Muscle of back (tissue), 13 donors: ENCODE measurements around the gene RAB25. TPM values are rescaled to one million over a fixed set of nuclear protein-coding genes. Genes with fewer than 3 reads are reported as not detected.
"Not testable (repeated sequence)": the region's sequence is repeated elsewhere in the genome, so short reads cannot be mapped to it uniquely, and the experiment has no call there.

Experiments
- DNase-seq, 3 donors: peaks; one replicate each; pipeline versions ENCODE4 v3.0.0 to v3.0.0-alpha.2; 2013
- long read RNA-seq, 9 donors: transcript quantifications; one replicate each; lab custom pipeline, GENCODE V29; 2026
- polyA plus RNA-seq, 10 donors: library from polyadenylated mRNA; unstranded; fragments of 120-200 nt; gene quantifications; one replicate each; pipeline ENCODE4 v1.2.1, GENCODE V29; 2013; ENCODE audit not compliant: insufficient read length in 10 of 10

The RAB25 gene
- polyA plus RNA-seq, result 10 to 100 TPM in 2 of 10 donors, under 1 TPM in 6, not detected in 2; 0.26 to 11.7 (median 0.34) TPM
- long read RNA-seq, donor 1, result 0 reads
- long read RNA-seq, donor 2, partial matches to known transcripts, result 0 of 1 reads
- long read RNA-seq, donor 2, other reads (novel, unspliced or antisense), result 0 of 1 reads
- long read RNA-seq, donor 3, result 0 reads
- long read RNA-seq, donor 4, result 0 reads
- long read RNA-seq, donor 5, partial matches to known transcripts, result 0 of 1 reads
- long read RNA-seq, donor 5, other reads (novel, unspliced or antisense), result 0 of 1 reads
- long read RNA-seq, donor 6, result 0 reads
- long read RNA-seq, donor 7, partial matches to known transcripts, result 0 of 1 reads
- long read RNA-seq, donor 7, other reads (novel, unspliced or antisense), result 0 of 1 reads
- long read RNA-seq, donor 8, partial matches to known transcripts, result 0 of 3 reads
- long read RNA-seq, donor 8, other reads (novel, unspliced or antisense), result 0 of 3 reads
- long read RNA-seq, donor 9, result 0 reads

DNA sequence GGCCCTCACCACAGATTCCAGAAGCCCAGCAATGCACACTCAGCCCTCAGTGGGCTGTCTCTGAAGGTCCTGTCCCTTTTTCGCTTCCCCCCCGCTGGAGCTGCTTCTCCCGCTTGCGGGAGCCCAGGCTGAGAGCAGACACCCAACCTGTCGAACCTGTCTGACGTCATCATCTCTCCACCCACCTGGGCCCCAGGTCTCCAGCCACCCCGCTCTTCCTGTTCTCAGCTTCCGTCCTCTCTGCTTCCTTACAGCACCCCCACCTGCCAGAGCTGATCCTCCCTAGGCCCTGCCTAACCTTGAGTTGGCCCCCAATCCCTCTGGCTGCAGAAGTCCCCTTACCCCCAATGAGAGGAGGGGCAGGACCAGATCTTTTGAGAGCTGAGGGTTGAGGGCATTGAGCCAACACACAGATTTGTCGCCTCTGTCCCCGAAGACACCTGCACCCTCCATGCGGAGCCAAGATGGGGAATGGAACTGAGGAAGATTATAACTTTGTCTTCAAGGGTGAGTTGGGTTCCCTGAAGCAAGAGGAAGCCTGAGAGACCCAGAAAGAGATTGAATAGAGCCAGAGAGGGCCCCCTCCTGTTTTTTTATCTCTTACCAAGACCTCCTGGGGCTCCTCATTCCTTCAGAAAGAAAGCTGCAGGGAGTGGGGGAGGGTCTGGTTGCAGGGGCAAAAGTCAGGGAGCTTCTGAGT lies at the start of gene RAB25:
RAB25 (plus strand) TSS at position 224 of the 700 bp plus-strand sequence; CDS start at position 465, 241 bp downstream.
- no peak for DNase-seq

DNA sequence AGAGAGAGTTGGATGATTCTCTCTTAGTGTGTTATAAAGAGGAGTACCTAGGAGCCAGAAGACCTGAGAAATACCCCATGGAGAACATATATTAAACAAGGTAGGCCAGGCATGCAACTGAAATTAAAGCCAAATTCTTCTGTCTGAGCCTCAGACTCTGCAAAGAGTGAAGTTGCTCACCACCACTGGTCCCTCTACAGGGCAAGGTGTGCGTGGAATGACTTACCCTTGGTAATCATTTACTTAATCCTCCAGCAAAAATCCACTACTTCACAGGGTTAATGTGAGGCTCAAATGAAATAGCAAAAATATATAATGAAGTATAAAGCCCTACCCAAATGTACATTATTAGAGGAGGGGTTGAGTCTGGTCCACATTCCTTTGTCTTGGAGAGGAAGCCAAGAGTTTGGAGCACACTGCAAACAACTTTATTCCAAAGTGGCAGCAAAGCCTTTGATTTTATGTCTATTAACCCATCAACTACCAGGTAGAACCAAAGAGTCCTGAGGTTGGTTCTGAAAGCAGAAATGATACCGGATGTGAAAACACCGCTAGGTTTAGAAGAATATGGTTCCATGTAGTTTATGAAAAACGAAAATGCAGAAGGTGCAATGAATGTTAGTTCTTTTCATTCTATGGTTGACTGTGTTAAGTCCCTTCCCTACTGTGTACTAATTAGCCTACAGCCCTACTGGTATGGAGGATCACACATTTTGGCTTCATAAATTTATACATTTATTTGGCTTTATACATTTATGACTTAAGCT lies 48.7 kb upstream of the RAB25 start:
- DNase-seq, result no peak

DNA sequence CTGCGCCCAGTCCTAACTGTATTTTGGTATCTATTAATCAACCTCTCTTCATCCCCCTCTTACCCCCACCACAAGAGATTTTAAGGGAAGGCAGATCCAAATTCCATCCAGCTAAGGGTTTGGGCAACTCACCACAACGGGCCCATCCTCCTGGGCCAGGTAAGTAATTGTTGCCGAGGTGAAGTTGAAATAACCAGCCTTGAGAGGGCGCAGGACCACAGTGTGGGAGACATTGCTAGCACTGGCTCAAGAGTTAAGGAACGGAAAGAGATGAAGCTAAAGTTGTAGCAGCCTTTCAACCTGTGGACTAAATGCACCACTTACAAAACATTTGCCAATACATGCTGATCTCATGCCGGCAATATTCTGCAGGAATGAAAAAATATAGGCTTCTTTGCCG lies 46.1 kb upstream of the RAB25 start:
- DNase-seq, result no peak

DNA sequence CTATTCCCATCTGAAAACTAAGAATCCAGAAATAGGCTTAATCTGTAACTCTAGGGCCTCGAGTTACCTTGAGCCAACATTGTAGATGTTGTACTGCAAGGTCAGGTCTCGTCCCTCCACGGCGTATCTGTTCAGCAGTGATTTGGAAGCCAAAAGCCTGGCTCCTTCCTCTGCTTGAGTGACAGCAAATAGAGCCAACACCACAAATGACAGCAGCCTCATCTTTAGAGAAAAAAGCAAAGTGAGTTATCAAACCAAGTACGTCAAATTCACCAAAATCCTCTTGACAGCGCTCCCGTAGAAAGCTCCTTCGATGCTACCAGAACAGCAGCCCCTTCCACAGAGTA lies 41.0 kb upstream of the RAB25 start:
- no peak for DNase-seq

DNA sequence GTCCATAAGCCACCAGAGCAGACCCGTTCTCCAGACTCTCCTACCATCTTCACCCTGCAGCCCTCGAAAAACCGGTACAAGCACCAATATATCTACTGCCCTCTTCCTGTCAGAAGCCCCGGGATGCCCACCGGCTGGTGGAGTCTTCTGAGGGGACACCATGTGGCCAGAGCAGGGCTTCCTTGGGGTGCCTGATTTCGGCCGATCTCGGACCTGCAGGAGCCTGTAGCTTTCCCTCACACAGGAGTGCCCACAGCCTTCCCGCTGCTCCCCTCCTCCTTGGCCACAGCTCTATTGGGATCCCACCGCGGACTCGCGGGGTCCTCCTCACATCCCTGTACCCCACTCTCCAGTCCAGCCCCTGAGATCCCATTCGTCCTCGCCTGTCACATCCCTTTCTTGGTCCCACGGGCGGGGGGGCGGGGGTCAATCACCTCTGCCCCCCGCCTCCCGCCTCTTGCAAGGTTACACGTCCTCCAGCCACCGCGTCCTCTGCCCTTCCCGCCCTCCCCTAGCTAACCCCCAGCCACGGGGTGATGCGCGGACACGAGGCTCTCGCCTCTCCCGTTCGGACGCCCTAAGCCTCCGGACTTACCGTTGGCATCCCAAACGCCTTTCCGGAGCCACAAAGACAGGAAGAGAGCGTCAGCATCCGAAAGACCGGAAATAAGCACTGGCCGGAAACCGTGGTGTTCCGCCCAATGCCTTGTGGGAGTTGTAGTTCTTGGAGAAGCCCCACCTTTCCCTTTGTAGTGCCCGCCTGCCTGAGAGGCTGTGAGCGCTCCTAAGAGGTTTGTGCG lies 40.5 kb upstream of the RAB25 start, which contains the start of gene SSR2:
SSR2 (minus strand) TSS at position 659 of the 800 bp plus-strand sequence. CDS start 784 bp downstream, outside the sequence.
- DNase-seq, result peak; percentile 92 to 96 (median 93)

DNA sequence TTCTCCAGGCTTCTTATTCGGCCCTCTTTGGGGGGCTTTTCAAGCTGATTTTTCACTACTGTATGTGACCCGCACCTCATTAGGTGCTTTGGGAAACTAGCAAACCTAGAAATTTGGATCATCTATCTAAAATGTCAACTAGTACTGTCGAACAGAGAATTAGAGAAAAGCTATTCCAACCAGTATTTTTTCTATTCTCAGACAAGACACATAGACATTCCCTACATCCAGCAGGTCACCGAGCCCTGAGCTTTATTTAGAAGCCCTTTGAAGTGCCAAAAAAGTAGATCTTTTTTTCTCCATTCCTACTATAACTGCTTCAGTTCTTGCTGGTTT lies 39.9 kb upstream of the RAB25 start:
- DNase-seq, result no peak

DNA sequence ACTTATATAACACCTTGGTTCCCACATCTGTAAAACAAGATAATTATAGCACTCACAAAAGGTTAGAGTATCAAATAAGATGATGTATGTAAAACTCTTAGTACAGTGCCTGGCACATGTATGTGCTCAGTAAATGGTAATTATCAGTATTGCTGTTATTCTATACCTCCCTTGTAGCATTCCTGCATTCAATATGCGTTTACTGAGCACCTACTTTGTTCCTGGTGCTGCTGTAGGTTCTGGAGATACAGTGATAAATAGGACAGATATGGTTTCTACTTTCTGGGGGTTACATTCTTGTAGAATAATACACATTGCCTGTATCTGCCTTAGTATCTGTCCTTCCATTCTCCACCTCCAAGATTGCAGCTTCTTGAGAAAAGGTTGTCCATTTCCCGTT lies 39.0 kb upstream of the RAB25 start:
- no peak for DNase-seq

DNA sequence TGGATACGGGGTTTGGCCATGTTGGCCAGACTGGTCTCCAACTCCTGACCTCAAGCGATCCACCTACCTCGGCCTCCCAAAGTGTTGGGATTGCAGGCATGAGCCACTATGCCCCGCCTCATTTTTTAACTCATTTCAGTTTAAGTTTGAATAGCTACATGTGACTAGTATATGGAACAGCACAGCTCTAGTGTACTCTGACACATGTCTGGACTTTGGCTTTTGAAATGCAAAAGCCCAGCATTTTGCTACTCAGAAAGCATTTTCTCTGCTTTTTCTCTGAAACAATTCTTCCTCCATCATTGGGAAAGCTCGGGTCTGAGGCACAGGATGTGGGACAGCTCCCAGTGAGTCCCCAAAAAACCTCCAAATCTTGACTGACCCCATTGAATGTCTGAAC lies 36.2 kb upstream of the RAB25 start:
- no peak for DNase-seq

DNA sequence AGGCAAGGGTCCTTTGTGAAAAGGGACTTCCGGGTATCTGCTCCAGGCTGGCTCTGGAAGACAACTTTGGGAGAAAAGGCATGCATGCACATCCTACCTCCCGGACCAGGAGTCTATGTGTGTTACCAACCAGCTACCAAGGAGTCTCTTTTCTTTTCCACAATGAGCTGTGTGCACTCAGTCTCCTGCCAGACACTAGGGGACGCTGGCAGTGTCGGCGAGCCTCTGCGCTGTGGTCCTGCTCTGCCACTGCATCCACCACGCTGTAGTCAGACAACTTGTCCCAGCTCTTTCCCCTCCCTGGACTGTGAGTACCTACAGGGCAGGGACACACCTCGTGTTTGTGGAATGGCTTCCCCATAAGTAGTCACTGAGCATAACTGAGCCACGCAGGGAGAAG lies 35.1 kb upstream of the RAB25 start:
- peak in 1 of 3 donors; percentile 42 for DNase-seq

DNA sequence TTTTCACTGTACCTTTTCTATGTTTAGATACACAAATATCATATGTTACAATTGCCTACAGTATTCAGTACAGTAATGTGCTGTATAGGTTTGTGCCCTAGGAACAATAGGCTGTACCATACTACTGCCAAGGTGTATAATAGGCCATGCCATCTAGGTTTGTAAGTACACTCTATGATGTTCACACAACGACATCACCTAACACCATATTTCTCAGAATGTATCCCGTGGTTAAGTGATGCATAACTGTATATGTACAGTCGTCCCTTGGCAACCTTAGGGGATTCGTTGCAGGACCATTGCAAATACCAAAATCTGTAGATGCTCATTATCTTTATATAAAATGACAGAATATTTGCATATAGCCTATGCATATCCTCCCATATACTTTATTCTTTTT lies 34.4 kb upstream of the RAB25 start:
- no peak for DNase-seq

DNA sequence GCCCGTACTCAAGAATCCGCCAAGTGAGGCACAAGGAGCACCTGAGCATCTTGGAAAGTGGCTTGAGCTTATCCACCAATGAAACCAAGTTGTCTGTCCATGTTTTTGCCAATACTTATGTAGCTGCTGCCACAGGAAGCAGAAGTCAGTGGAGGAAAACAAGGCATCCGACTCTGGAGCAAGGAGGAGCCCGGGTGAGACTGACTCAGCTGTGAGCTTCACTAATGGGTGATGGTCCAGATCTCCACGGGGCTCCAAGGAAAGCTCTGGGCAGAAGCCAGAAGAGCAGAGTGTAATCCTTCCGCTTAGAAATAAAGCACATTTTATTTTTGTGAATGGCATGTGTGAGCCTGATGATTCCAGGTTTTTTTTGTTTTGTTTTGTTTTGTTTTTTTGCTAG lies 27.9 kb upstream of the RAB25 start:
- DNase-seq, result no peak

DNA sequence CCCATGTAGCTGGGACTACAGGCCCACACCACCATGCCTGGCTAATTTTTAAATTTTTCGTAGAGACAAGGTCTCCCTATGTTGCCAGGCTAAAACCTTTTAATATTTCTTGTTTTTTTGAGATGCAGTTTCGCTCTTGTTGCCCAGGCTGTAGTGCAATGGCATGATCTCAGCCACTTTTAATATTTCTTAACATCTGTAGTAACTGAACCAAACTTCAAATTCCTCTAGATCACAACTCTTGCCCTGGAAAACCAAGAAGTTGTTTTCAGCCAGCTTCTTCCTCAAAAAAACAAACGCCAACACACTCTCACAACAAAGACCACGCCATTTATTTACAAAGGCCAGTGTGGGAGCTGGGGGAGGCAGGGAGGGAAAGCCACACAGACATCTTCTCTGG lies 26.0 kb upstream of the RAB25 start:
- not testable (repeated sequence) for DNase-seq

DNA sequence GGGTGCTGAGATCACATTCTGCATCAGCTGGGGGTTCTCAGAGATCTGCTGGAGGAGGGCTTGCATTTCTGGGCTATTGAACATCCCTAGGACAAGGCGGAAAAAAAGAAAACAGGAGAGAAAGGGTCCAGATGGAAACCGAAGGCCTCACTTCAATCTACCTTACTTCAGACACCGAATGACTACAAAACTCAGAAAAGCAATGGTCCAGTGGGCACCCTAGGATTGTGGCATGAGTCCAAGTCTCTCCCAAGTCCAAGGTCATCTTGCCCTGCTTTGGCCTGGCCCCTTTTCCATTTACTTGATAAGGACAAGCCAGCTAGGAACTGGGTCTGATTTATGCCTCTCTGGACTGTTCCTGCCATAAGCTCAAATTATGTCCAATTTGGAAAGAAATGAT lies 18.1 kb upstream of the RAB25 start:
- DNase-seq, result no peak

DNA sequence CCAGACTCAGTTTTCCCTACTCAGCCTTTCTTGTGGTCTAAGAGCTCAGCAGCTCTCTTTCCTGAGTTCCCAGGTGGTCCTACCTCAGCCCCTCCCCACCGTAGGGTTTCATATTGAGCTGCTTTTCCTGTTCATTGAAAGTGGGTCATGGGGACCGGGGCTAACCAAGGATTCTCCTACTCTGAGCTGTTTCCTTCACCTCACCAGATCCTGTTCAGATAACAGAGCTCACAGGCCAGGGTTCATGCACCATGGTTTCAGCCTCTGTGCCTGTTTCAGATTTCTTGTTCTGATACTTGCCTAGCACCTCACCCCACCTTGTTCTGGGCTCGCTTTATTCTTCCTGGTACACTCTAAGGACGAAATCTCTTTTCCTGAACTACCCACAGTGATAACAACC lies 15.9 kb upstream of the RAB25 start:
- DNase-seq, result no peak

DNA sequence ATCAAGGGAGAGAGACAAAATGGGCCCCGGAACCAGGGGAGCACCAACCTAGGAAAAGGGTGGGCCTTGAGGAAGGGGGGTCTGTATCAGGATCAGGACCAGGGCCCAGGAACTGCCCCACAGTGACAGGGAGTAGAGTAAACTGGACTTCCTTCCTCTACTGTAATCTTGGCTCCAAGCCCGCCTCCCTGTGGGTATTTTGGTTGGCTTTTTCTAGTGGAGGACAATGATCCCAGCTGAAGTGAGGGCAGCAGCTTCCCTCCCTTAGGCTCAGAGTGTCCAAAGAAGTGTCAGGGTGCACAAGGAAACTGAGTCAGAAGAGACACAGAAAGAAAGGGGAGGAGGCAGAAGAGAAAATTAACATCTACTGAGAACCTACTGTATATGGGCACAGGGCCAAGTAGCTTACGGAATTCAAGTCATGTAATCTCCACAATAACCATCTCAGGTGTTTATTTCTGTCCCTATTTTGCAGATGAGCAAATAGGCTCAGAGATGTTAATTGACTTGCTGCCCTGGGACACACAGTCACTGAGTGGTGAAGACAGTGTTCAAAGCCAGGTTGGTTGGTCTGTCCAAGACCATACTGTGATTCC lies 12.2 kb upstream of the RAB25 start:
- DNase-seq, result no peak

DNA sequence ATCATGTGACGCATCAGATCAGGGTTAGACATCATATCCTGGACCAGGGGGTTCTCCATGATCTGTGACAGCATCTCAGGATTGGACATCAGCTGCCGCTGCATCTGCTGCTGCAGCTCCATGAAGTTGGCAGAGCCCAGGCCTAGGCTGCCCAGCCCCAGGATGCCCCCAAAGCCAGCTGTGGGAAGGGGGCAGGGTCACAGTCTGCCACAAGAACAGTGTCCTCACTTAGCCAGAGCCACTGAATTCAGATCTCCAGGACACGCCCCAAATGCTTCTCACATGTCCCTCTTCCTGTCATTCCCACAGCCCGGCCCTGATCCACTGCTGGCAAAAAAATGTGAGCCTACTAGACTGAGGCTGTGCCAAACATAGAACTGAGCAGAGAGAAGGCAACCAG lies 10.6 kb upstream of the RAB25 start:
- DNase-seq, result peak; percentile 42 to 60 (median 56)

DNA sequence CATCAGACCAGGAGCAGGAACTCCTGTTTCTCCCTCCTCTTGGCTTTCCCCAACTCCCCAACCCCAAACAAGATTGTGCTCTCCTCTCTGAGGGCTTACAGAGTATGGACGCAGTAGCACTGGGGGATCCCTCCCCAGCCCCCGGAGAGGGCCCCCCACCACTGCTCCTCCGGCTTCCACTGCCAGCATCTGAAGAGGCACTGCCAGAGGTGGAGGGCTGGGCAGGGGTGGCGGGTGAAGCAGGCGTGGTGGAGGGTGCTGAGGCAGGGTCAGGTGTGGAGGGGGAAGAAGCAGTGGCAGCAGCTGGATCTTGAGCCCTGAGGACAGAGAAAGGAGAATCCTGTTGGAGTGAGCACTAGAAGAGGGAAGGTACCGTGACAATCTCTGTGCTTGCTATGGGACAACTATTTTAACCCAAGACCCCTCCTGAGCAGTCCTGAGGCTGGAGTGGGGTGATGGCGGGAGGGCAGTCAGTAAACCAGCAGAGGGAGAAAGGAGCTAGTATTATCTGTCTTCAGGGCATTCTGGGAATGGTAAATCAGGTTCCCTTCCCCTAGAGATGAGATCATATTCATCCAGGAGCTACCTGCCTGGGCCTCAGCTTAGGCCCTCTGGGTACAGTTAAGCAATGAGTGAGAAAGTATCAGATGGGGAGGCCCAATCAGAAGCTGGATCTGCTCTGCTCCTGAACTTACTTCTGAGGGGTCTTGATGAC lies 9.8 kb upstream of the RAB25 start:
- no peak for DNase-seq

DNA sequence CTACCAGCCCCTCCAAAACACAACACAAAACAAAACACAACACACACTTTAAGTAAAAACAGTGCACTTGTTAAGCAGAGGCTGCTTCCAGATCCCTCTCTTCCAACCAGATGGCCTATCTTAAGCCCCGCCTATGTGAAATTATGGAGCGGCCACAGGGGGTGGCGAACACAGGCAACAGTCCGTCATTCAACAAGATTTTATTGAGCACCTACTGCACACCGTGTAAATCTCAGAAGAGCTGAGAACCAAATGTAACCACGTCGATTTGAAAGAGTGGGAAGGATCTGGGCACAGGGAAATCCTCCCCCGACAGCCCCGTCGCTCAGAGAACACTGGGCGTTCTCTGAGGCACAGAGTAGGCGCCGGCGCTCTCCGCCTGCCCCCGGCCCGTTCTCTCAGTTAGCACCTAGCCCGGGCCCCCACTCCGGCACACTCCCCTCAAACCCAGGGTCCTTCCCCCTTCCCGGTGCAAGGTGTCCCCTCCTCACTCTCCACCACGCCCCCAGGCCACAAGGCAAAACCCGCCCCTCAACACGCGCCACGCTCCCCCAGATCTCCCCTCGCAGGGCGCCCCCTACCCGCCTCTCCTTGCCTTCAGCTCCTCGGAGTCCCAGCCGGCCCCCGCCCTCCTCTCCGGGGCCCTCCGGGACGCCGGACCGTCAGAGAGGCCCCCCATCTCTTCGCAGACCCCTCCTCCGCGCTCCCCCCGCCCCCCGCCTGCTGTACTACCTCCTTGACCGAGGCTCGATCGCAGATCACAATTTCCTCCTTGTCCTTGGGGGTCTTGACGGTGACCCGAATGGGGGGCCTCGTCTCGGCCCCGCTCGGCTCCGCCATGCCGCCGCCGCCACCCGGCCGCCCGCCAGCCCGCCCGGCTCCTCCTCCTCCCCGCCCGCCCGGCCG lies 7.8 kb upstream of the RAB25 start:
- peak in 2 of 3 donors; percentile 61 to 86 for DNase-seq

DNA sequence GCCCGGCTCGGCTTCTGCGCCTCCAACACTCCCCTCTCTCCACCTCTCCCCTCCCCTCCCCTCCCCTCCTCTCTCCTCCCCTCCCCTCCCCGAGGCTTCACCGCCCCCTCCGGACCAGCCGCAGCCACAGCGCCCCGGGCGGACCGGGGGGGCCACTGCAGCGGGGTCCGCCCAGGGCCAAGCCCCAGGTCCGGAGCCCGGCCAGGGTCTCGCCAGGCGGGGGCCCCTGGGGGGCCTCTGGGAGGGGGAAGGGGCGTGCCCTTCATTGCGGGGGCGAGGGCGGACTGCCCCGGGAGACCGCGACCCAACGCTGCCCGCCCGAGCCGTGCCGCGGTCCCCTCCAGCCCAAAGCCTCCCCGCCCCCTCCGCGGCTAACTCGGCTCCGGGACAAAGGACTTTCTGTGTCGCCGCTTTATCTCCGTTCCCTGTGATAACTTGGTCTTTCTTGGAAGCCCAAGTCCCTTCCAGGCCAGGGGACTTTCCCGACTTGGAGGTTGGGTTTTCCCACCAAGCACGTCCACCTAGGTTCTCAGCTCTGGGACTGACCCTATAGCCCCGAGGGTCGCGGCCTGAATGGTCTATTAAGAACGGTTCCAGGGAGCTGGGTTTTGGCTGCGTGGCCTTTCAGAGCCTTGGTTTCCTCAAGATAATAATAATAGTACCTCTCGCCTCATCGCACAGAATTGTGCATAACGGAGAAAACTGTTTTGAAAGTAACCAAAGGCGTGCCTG lies 7.0 kb upstream of the RAB25 start, which contains the start of gene UBQLN4:
UBQLN4 (minus strand) TSS at position 31 of the 732 bp plus-strand sequence. CDS start 97 bp downstream, outside the sequence.
- DNase-seq, result peak; percentile 90 to 94 (median 90)
